ENCODE data around the gene E2F3.

Gene E2F3

GRCh38 chr6:20472748-20473147 is 71.1 kb downstream of the E2F3 start:
- no peak overlapping the region for H3K4me3 ChIP-seq (ENCODE audit: control insufficient read depth, low read depth, low read length)
- DNase-seq (ENCODE audit: low read depth) = no peak
- TF ChIP-seq CTCF (conservative IDR thresholded peaks at IDR 0.05; ENCODE audit: control insufficient read depth, insufficient read depth, low read depth, low read length) = no peak

GRCh38 chr6:20473518-20473917 is 71.8 kb downstream of the E2F3 start:
- DNase-seq (ENCODE audit: low read depth) = no peak
- no peak overlapping the region for H3K4me3 ChIP-seq (ENCODE audit: control insufficient read depth, low read depth, low read length)
- TF ChIP-seq CTCF (conservative IDR thresholded peaks at IDR 0.05; ENCODE audit: control insufficient read depth, insufficient read depth, low read depth, low read length) = no peak

GRCh38 chr6:20474874-20475542 is 73.3 kb downstream of the E2F3 start:
- no peak for TF ChIP-seq CTCF (conservative IDR thresholded peaks at IDR 0.05; ENCODE audit: control insufficient read depth, insufficient read depth, low read depth, low read length)
- no peak overlapping the region for H3K4me3 ChIP-seq (ENCODE audit: control insufficient read depth, low read depth, low read length)
- DNase-seq (ENCODE audit: low read depth) = no peak

- TF ChIP-seq CTCF (conservative IDR thresholded peaks at IDR 0.05; ENCODE audit: control insufficient read depth, insufficient read depth, low read depth, low read length) = no peak
- no peak for DNase-seq (ENCODE audit: low read depth)
- H3K4me3 ChIP-seq (ENCODE audit: control insufficient read depth, low read depth, low read length) = no peak overlapping the region
Measured at GRCh38 chr6:20476501-20477043, 74.9 kb downstream of the E2F3 start.

GRCh38 chr6:20477485-20477884 is 75.8 kb downstream of the E2F3 start:
- no peak overlapping the region for H3K4me3 ChIP-seq (ENCODE audit: control insufficient read depth, low read depth, low read length)
- TF ChIP-seq CTCF (conservative IDR thresholded peaks at IDR 0.05; ENCODE audit: control insufficient read depth, insufficient read depth, low read depth, low read length) = no peak

GRCh38 chr6:20479060-20479459 is 77.4 kb downstream of the E2F3 start:
- DNase-seq (ENCODE audit: low read depth) = no peak

More at GRCh38 chr6:20477485-20477884, 75.8 kb downstream of the E2F3 start:
- no peak for DNase-seq (ENCODE audit: low read depth)

More at GRCh38 chr6:20479060-20479459, 77.4 kb downstream of the E2F3 start:
- no peak overlapping the region for H3K4me3 ChIP-seq (ENCODE audit: control insufficient read depth, low read depth, low read length)
- no peak for TF ChIP-seq CTCF (conservative IDR thresholded peaks at IDR 0.05; ENCODE audit: control insufficient read depth, insufficient read depth, low read depth, low read length)
